Spleen (tissue), 11 donors: ENCODE data around the gene ZFYVE28. TPM values are rescaled to one million over a fixed set of nuclear protein-coding genes. Genes with fewer than 3 reads are reported as not detected.
A peak's percentile ranks its signal among the peaks of the same experiment; 100 is the strongest.

Experiments used
- DNase-seq: peaks from one replicate; pipeline ENCODE4 v3.0.0-alpha.2; 2020
- H3K27ac ChIP-seq, 8 donors: fragments of 200-600 bp; sonication (generic) in 7 of 8; 1 replicate in 4 of 8; 2 replicates in 4 of 8; pipeline versions ENCODE4 v1.5.0 to v1.8.0; 2016 to 2021; ENCODE audit warnings: inconsistent platforms in 4 of 8, mild to moderate bottlenecking in 4 of 8, moderate library complexity in 1 of 8
- H3K27me3 ChIP-seq, 7 donors: fragments of 200-600 bp; sonication (generic) in 6 of 7; replicated peaks in 1 of 7; 1 replicate in 4 of 7; 2 replicates in 3 of 7; pipeline versions ENCODE4 v1.5.0 to v1.8.0; 2016 to 2021; ENCODE audit warnings: inconsistent platforms in 3 of 7, mild to moderate bottlenecking in 1 of 7
- H3K36me3 ChIP-seq, 6 donors: fragments of 200-600 bp; sonication (generic) in 5 of 6; 1 replicate in 4 of 6; 2 replicates in 2 of 6; pipeline versions ENCODE4 v1.5.0 to v1.8.0; 2016 to 2021; ENCODE audit warnings: inconsistent platforms in 2 of 6
- H3K4me1 ChIP-seq, 6 donors: fragments of 200-600 bp; sonication (generic) in 5 of 6; 1 replicate in 3 of 6; 2 replicates in 3 of 6; pipeline versions ENCODE4 v1.5.0 to v1.8.0; 2016 to 2021; ENCODE audit warnings: inconsistent platforms in 3 of 6
- H3K4me3 ChIP-seq, 8 donors: fragments of 200-600 bp; sonication (generic) in 7 of 8; 1 replicate in 4 of 8; 2 replicates in 4 of 8; pipeline versions ENCODE4 v1.5.0 to v1.8.0; 2016 to 2021; ENCODE audit warnings: inconsistent platforms in 4 of 8, mild to moderate bottlenecking in 4 of 8, moderate library complexity in 2 of 8
- H3K9me3 ChIP-seq, 8 donors: fragments of 200-600 bp; sonication (generic) in 7 of 8; 1 replicate in 4 of 8; 2 replicates in 4 of 8; pipeline versions ENCODE4 v1.5.0 to v1.8.0; 2016 to 2021; ENCODE audit warnings: inconsistent platforms in 4 of 8
- POLR2A ChIP-seq, 3 donors: fragments of 450-650 bp; IDR thresholded peaks; one replicate each; pipeline ENCODE4 v1.5.1; 2017; ENCODE audit warnings: antibody characterized with exemption in 3 of 3, mild to moderate bottlenecking in 1 of 3
- POLR2AphosphoS5 ChIP-seq, 3 donors: sonication (generic); formaldehyde crosslinking; IDR thresholded peaks; one replicate each; pipeline ENCODE4 v1.5.1; 2017; ENCODE audit warnings: antibody characterized with exemption in 3 of 3
- WGBS, 5 donors: extraction: QIAGEN DNeasy Blood & Tissue Kit in 3 of 5; methylation state at CpG; one replicate each; pipeline versions ENCODE4 v1.1.5 to v1.1.7; 2013 to 2018; 5-methylcytosine and 5-hydroxymethylcytosine counted together
- intact Hi-C: fragments of 100-400 bp; cut with DNase I; formaldehyde crosslinking; loops from one replicate; pipeline ENCODE4 v1.15.0; 2023; ENCODE audit warnings: low total_unique reads
- polyA plus RNA-seq, 3 donors: library from polyadenylated mRNA; stranded (reverse); fragments of 200-250 nt; gene quantifications; one replicate each; pipeline ENCODE4 v1.2.1, GENCODE V29; 2013
- total RNA-seq, 7 donors: library from RNA; depleted of rRNA in 3 of 7; stranded (reverse); fragments of >200 nt in 3 of 7; fragmentation: NEBNext Ultra II Directional in 4 of 7; extraction: Animal tissue kit (Norgen Biotek cat#: 25700) in 4 of 7; gene quantifications; one replicate each; pipeline versions ENCODE4 v1.1.0 to v1.2.1, GENCODE V29; 2016 to 2021
- TF ChIP-seq, protein P1 (sequence below), 11 experiments: fragments of 200-600 bp in 7 of 11; fragments of 450-650 bp in 4 of 11; sonication (generic) in 4 of 11; IDR thresholded peaks in 8 of 11; conservative IDR thresholded peaks in 3 of 11; 1 replicate in 7 of 11; 2 replicates in 4 of 11; pipeline versions ENCODE4 v1.4.0 to v1.8.0; 2016 to 2021; ENCODE audit warnings: antibody characterized with exemption in 11 of 11, inconsistent platforms in 4 of 11, mild to moderate bottlenecking in 1 of 11
- donor health status: healthy with polysubstance abuse.
- donor health status: DM: no; HTN: no; CAD: no; lungs with moderate emphysema.
- donor health status: DM: no; HTN: no; CAD: no.
- donor health status: Bipolar disorder and iron deficiency.
- donor health status: healthy.
- donor health status: DM: no; HTN: no; CAD: no.
- donor health status: DM: yes; HTN: yes; CAD: no.

Gene ZFYVE28
- total and polyA plus RNA-seq, 10 donors = 2.7 to 31.3 (median 12.6) TPM

DNA sequence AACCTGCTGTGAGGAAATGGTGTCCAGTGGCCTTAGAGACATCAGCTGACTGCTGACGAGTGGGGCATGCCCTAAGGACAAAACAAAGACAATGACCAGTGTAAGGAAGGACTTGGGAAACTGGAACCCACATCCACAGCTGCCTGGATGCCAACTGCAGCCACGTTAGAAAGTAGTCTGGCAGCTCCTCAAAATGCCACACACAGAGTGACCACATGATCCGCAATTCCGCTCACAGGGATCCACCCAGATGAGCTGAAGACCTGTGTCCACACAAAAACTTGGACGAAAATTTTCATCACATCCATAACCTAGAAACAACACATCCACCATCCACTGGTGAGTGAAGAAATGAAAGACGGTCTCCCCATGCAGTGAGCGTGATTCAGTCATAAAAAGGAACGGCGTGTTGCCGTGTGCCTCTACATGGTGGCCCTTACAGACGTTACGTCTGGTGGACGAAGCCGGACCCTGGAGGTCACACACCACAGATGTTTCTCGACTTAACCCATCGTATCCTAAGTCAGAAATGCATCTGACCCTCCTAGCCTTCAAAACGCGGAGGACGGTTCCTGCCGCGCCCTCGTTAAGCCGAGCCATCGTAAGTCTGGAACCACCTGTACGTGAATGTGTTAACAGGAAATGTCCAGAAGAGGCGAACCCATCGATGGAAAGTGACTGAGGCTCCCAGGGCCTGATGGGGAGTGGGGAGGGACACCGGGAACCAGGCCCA lies 115.9 kb downstream of the ZFYVE28 start:
- no peaks in the 10 kb centered on the region for H3K27me3 ChIP-seq
- no peak overlapping the region for H3K27ac ChIP-seq
- H3K4me3 ChIP-seq = no peak overlapping the region
- intact Hi-C loops = no loop called here
- H3K9me3 ChIP-seq = peaks cover 0 to 17% (median 11%) of the 10 kb centered on the region in 8 donors
- TF ChIP-seq POLR2A (IDR thresholded peaks at IDR 0.05) (no peak), POLR2AphosphoS5 (IDR thresholded peaks at IDR 0.05) (no peak)
- TF ChIP-seq, protein P1, sequence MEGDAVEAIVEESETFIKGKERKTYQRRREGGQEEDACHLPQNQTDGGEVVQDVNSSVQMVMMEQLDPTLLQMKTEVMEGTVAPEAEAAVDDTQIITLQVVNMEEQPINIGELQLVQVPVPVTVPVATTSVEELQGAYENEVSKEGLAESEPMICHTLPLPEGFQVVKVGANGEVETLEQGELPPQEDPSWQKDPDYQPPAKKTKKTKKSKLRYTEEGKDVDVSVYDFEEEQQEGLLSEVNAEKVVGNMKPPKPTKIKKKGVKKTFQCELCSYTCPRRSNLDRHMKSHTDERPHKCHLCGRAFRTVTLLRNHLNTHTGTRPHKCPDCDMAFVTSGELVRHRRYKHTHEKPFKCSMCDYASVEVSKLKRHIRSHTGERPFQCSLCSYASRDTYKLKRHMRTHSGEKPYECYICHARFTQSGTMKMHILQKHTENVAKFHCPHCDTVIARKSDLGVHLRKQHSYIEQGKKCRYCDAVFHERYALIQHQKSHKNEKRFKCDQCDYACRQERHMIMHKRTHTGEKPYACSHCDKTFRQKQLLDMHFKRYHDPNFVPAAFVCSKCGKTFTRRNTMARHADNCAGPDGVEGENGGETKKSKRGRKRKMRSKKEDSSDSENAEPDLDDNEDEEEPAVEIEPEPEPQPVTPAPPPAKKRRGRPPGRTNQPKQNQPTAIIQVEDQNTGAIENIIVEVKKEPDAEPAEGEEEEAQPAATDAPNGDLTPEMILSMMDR (IDR thresholded peaks at IDR 0.05 in 8 of 11, conservative IDR thresholded peaks at IDR 0.05 in 3 of 11) = no peak
- WGBS, 5 donors = 90 to 96% (median 94%) methylated on average over 27 to 28 of the region's 28 CpGs
- H3K4me1 ChIP-seq = peaks cover 0 to 5% (median 1%) of the 10 kb centered on the region in 6 donors
- peaks cover 0 to 21% (median 0%) of the 10 kb centered on the region in 6 donors for H3K36me3 ChIP-seq
- DNase-seq = peak; percentile 43

DNA sequence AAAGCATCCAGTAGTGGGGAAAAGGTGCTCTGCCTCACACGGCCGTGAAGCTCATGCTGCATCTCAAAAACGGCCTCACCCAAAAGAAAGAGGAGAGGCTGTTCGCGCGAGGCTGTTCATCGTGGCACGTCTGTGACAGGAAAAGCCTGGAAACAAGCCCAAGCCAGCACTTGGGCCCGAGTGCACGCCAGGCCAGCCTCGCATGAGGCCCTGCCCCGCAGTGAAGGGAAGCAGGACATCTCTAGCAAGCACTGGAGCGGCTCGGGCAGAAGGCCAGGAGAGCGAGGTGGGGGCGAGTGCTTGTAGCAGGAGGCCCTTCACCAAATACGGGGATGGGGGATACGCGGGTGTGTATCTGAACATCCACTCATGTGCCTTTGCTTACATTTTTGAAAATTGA lies 116.6 kb downstream of the ZFYVE28 start:
- peak; percentile 68 for DNase-seq
- peaks cover 0 to 5% (median 4%) of the 10 kb centered on the region in 6 donors for H3K4me1 ChIP-seq
- 65 to 91% (median 77%) methylated on average over 19 of the region's 19 CpGs for WGBS, 5 donors
- peaks cover 0 to 9% (median 4%) of the 10 kb centered on the region in 8 donors for H3K9me3 ChIP-seq
- H3K27me3 ChIP-seq = no peaks in the 10 kb centered on the region
- no peak overlapping the region for H3K27ac ChIP-seq
- TF ChIP-seq POLR2AphosphoS5 (IDR thresholded peaks at IDR 0.05) (peak in 1 of 3 donors; percentile 44), POLR2A (IDR thresholded peaks at IDR 0.05) (no peak)
- peaks cover 0 to 27% (median 0%) of the 10 kb centered on the region in 6 donors for H3K36me3 ChIP-seq
- intact Hi-C loops = no loop called here
- H3K4me3 ChIP-seq = no peak overlapping the region

DNA sequence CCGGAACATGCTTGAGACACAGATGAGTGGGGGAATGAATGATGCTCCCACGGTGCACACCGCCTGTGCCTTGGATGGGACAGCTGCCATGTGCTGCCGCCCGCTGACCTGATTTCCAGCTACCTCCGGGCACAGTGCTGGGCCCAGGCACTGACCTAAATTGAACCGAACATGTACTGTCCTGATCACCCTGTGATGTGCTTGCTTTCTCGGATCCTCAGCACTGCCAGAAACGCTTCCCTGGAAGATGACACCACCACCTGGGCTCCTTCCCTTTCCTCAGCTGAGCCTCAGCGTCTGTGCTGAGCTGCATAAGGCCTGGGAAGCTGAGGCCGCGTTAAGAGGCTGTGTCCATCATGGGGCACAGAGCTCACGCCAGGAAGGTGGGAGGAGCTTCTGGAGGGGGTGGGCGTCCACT lies 117.2 kb downstream of the ZFYVE28 start:
- Histone ChIP-seq H3K27ac (no peak overlapping the region), H3K36me3 (peaks cover 0 to 27% (median 0%) of the 10 kb centered on the region in 6 donors), H3K4me3 (no peak overlapping the region), H3K27me3 (no peaks in the 10 kb centered on the region), H3K4me1 (peaks cover 0 to 11% (median 6%) of the 10 kb centered on the region in 6 donors), H3K9me3 (peaks cover 0 to 6% (median 0%) of the 10 kb centered on the region in 8 donors)
- TF ChIP-seq, protein P1 (IDR thresholded peaks at IDR 0.05 in 8 of 11, conservative IDR thresholded peaks at IDR 0.05 in 3 of 11) = no peak
- TF ChIP-seq POLR2AphosphoS5 (IDR thresholded peaks at IDR 0.05) = no peak
- no peak for TF ChIP-seq POLR2A (IDR thresholded peaks at IDR 0.05)
- intact Hi-C loops = no loop called here
- WGBS, 5 donors = 89 to 95% (median 92%) methylated on average over 12 to 14 of the region's 14 CpGs
- DNase-seq = peak; percentile 44

DNA sequence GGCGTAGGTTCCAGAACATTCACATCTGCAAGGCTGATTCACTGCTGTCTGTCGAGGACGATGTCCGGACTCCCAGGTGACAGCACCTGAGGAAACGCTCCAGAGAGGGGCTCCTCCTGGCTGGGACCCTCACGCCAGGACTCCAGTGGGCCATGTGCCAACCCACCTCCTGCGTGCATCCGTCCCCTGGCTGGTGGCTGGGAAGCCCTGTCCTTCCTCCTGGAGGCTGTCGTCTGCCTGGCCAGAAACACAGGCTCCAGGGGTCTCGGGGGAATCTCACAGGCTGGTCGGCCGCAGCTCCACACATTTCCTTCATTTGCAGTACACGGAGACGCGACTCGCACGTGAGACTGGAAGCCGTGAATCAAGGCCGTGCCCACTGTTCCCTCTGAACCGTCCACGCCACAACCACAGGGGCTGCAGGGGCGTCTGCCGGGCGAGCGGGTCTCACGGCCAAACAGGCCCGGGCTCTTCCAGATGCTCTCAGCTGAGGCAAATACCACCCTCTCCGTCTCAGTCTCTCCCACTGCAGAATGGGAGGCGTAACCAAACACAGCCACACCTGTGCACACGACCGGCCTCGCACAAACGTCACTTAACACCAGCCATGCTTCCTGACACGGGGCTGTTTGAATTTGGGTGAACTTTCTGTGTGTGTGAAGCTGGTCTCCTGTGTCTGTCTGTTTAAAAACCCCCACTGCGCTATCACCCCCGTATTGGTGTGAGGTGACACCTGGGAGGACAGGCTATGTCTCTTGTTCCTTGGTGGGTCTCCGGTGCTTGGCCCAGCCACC lies 117.8 kb downstream of the ZFYVE28 start:
- WGBS, 5 donors = 92 to 93% (median 93%) methylated on average over 35 to 37 of the region's 37 CpGs
- H3K4me3 ChIP-seq = no peak overlapping the region
- peaks cover 0 to 27% (median 0%) of the 10 kb centered on the region in 6 donors for H3K36me3 ChIP-seq
- H3K9me3 ChIP-seq = peaks cover 0 to 6% (median 0%) of the 10 kb centered on the region in 8 donors
- TF ChIP-seq POLR2AphosphoS5 (IDR thresholded peaks at IDR 0.05) (no peak), POLR2A (IDR thresholded peaks at IDR 0.05) (no peak)
- TF ChIP-seq, protein P1 (IDR thresholded peaks at IDR 0.05 in 8 of 11, conservative IDR thresholded peaks at IDR 0.05 in 3 of 11) = no peak
- H3K27me3 ChIP-seq = no peaks in the 10 kb centered on the region
- peak; percentile 70 for DNase-seq
- intact Hi-C loops = no loop called here
- peaks cover 0 to 16% (median 6%) of the 10 kb centered on the region in 6 donors for H3K4me1 ChIP-seq
- no peak overlapping the region for H3K27ac ChIP-seq
